HG02678 (cell line): Measurements from ENCODE around the gene RNF213.

ENCODE experiments used
- ATAC-seq: cut with Tn5 transposase; IDR thresholded peaks from one replicate; pipeline ENCODE4 v1.9.1; 2021; ENCODE audit warnings: mild to moderate bottlenecking, moderate library complexity; ENCODE audit not compliant: unreplicated experiment

Gene RNF213

DNA sequence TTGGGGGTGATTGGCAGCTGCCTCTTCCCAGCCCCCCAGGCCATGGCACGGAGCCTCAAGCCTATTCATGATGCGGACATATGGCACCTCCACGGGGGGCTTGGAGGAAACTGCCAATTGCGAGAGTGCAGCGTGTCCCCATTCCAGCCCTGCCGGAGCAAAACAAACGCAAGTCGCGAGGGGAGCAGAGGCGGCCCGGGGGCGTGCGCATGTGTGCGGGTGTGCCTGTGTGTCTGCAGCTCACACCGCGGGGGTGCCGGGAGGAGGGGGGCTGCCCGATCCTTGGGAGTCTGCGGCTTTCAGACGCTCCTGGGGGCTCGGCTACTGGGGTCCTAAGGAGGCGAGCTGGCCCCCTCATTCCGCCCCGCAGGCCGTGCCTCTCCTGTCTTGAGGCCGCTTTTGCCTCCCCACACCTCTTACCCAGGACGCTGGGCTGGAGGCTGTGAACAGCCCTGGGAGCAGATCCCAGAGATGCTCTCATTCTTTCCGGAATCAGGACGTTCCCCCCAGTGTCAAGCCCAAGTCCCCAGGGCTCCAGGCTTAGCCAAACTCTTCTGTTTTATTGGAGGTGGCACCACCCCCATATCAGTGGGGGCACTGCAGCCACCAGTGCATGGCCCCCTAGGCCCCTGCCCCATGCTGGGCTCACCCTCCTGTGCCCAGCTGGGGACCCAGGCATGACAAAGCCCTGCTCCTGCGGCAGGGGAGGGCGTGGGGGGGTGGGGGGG lies 183.4 kb downstream of the RNF213 start:
- no peak for ATAC-seq

DNA sequence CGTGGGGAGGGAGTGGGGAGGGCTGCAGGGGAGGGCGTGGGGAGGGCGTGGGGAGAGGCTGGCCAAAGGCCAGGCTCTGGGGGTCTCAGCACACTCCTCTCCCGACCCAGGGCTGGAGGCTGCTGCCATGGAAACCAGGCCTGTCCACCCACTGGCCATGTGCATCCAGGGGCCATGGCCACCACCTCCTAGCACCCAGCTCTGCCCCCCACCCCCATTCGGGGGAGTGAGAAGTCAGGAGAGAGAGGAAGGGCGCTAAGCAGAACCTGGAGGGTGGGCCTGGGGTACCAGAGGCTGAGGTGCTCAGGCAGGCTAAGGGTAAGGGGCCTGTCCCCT lies 184.0 kb downstream of the RNF213 start:
- ATAC-seq = no peak

DNA sequence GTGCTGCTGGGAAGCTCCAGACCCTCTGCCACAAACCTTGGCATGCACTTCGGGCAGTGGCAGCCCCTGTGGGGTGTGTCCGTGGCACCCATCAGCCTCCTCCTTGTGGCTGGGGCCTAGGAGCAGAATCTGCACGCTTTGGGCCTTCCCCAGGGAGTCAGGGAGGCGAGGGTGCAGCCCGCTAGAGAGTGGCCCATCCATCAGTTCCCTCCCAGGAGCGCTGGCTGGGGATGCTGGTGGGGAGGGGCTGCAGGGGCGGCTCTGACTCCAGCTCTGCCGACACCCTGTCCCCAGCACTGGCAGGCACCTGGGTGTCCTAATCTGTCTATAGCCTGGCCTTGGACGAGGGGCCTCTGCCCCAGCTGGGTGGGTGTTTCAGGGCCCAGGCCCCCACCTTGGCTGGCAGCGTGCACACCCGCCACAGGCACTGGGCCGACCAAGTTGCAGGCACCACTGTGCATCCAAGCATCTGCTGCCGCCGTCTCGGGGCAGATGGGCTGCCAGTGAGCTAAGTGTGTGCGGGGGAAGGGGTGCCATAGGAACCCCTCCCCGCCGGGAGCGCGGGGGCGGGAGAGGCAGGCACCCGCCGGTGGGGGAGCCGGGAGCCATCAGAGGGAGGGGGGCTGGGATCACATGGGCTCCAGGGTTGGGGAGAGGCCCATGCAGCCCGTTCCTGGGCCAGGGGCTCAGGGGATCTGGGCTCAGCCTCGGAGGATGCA lies 184.5 kb downstream of the RNF213 start:
- ATAC-seq = no peak

DNA sequence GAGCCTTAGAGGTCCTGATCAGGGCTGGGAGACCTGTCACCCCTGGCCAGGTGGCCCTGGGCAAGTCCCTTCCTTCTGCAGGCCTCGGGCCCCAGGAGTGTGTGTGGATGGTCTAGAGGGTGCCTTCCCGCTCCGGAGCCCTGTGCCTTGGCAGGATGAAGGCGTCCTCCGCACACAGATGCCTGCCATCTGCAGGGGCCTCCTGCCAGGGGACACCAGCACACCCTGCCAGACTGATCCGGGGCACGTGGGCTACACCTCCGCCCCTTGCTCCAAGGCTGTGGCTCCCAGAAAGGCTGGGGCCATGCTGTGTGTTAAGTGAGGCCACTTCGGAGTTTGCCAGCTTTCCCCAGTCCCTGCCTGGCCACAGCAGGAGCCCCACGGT lies 185.1 kb downstream of the RNF213 start:
- no peak for ATAC-seq

DNA sequence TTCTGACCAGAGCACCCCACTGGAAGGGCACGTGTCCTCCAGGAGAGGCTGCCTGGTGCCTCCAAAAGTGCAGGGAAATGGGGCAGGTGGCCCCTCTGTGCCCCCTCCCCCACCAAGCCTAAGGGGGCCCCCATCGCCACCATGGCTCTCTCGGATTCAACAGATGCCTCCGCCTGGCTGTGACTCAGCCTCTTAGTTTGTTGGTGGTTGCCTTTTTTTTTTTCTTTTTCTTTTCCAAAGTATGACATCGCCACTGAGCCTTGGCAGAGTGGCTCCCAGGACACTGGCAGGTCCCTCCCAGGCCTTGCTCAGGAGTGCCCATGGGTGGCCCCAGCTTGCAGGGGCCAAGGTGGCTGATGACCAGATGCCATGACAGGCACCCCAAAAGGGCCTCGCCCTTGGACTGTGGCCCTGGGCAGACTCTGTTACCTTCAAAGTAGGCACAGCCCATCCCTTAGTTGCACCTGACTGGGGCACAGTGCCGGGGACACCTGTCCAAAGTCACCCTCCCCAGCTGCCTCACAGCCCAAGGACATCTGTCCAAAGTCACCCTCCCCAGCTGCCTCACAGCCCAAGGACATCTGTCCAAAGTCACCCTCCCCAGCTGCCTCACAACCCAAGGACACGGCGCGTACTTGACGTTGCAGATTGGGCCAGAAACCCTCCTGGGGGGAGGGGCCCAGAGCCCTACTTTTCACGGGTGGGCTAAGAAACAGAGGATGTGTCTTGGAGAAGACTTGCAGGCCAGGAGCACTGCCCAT lies 186.2 kb downstream of the RNF213 start:
- ATAC-seq = no peak

DNA sequence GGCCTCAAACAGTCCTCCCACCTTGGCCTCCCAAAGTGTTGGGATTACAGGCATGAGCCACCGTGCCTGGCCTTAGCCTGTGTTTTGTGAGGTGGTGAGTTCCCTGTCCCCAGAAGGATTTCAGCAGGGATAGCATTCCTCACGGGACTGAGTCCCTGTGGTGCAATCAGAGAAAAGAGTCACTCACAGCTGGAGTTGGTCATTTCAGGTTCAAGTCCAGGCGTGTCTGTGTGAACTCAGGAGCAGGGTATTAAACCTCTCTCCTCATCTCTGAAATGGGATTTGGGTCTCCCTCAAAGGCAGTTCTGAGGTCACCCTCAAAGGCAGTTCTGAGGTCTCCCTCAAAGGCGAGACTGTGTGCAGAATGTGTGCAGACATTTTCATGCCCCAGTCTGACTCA lies 187.1 kb downstream of the RNF213 start:
- no peak for ATAC-seq
